K562 (cell line): ENCODE results near the gene PSMC2. TPM values are rescaled to one million over a fixed set of nuclear protein-coding genes. Genes with fewer than 3 reads are reported as not detected.
A peak's percentile ranks its signal among the peaks of the same experiment; 100 is the strongest.

Experiments used
- ATAC-seq: fragments of 200-7000 bp; cut with Tn5 transposase; 3 replicates; pipeline ENCODE4 v1.9.1; 2020; ENCODE audit warnings: moderate library complexity
- BruUV-seq: library from RNA; stranded (reverse); fragments of 400-500 nt; replicated peaks from 2 replicates; lab custom pipeline; 2021; lab: Mats Ljungman, UMichigan
- CTCF ChIA-PET: fragments of 300-600 bp; formaldehyde crosslinking; extraction: SDS; loops from one replicate; lab custom pipeline; 2021; ENCODE audit warnings: low intra/inter-chr PET ratio; lab: Yijun Ruan, JAX
- POLR2A ChIA-PET: fragments of 300-600, 350-650 bp; sonication (Branson Sonifier 250); formaldehyde crosslinking; extraction: SDS; loops from one replicate; lab custom pipeline; 2021; ENCODE audit warnings: antibody characterized with exemption, inconsistent platforms; lab: Yijun Ruan, JAX
- DNase-seq, 4 experiments: peaks; one replicate each; pipeline versions ENCODE4 v3.0.0 to v3.0.0-alpha.2; 2011 to 2018; ENCODE audit warnings: low spot score in 3 of 4, mixed read lengths in 3 of 4; ENCODE audit errors: extremely low read depth in 1 of 4
- FAIRE-seq: peaks from 2 replicates; lab custom pipeline; 2011; peaks lifted over from hg19 to GRCh38; lab: Jason Lieb, UNC
- H2AFZ ChIP-seq: 2 replicates; pipeline ENCODE4 v1.6.0; 2011; ENCODE audit warnings: low read depth, low read length, control low read depth, inconsistent platforms
- H3K27ac ChIP-seq: fragments of 200-600 bp; 3 replicates; pipeline ENCODE4 v1.8.0; 2011; ENCODE audit warnings: low read depth, mild to moderate bottlenecking, control low read depth, inconsistent platforms, low read length, moderate library complexity, mixed read lengths; ENCODE audit errors: extremely low read depth
- H3K27me3 ChIP-seq, 2 experiments: fragments of 300-600 bp in 1 of 2; 2 replicates in 1 of 2; 3 replicates in 1 of 2; pipeline versions ENCODE4 v1.6.0 to v1.8.0; 2011; ENCODE audit warnings: inconsistent platforms in 2 of 2, low read length in 2 of 2, mild to moderate bottlenecking in 1 of 2, mixed read lengths in 1 of 2, moderate library complexity in 1 of 2; ENCODE audit not compliant: control insufficient read depth in 2 of 2, insufficient read depth in 2 of 2
- H3K36me3 ChIP-seq: fragments of 300-600 bp; 3 replicates; pipeline ENCODE4 v1.8.0; 2011; ENCODE audit warnings: mild to moderate bottlenecking, low read length, inconsistent platforms; ENCODE audit not compliant: control insufficient read depth, insufficient read depth
- H3K4me1 ChIP-seq, 2 experiments: fragments of 200-600 bp in 1 of 2; replicated peaks in 1 of 2; 2 replicates in 1 of 2; 3 replicates in 1 of 2; pipeline versions ENCODE4 v1.5.1 to v1.8.0; 2011; ENCODE audit warnings: inconsistent platforms in 2 of 2, low read length in 2 of 2, mild to moderate bottlenecking in 1 of 2, mixed read lengths in 1 of 2, moderate library complexity in 1 of 2; ENCODE audit not compliant: control insufficient read depth in 2 of 2, insufficient read depth in 2 of 2
- H3K4me2 ChIP-seq: 2 replicates; pipeline ENCODE4 v1.6.1; 2011; ENCODE audit warnings: low read length, control low read depth, inconsistent platforms, mixed read lengths; ENCODE audit not compliant: insufficient read depth
- H3K4me3 ChIP-seq: fragments of 200-600 bp; sonication (generic), shearing (Covaris generic); 2 replicates; pipeline ENCODE4 v1.5.1; 2016; ENCODE audit warnings: control low read depth, inconsistent platforms
- H3K79me2 ChIP-seq: fragments of 200-600 bp; 3 replicates; pipeline ENCODE4 v1.8.0; 2011; ENCODE audit warnings: low read length, inconsistent platforms; ENCODE audit not compliant: control insufficient read depth, insufficient read depth
- H3K9ac ChIP-seq, 2 experiments: 2 replicates each; pipeline versions ENCODE4 v1.6.0 to v1.6.1; 2011; ENCODE audit warnings: low read depth in 2 of 2, low read length in 2 of 2, control low read depth in 1 of 2, inconsistent platforms in 1 of 2, mild to moderate bottlenecking in 1 of 2, mixed read lengths in 1 of 2; ENCODE audit not compliant: insufficient read depth in 1 of 2
- H3K9me1 ChIP-seq: one replicate; pipeline ENCODE4 v1.6.0; 2011; ENCODE audit warnings: inconsistent platforms, mild to moderate bottlenecking, low read length, moderate library complexity; ENCODE audit not compliant: control insufficient read depth, insufficient read depth
- H3K9me3 ChIP-seq: replicated peaks from 2 replicates; pipeline ENCODE4 v1.5.1; 2011; ENCODE audit warnings: low read depth, low read length, inconsistent platforms; ENCODE audit not compliant: control insufficient read depth, insufficient read depth
- H4K20me1 ChIP-seq: replicated peaks from 2 replicates; pipeline ENCODE4 v1.6.1; 2011; ENCODE audit warnings: low read length, inconsistent platforms, mixed read lengths; ENCODE audit not compliant: control insufficient read depth, insufficient read depth
- DNMT1 ChIP-seq: fragments of 450-650 bp; IDR thresholded peaks from 2 replicates; pipeline ENCODE4 v1.6.1; 2016; ENCODE audit warnings: antibody characterized with exemption, mild to moderate bottlenecking
- HCFC1 ChIP-seq: IDR thresholded peaks from 2 replicates; pipeline ENCODE4 v1.6.1; 2012; ENCODE audit warnings: low read depth, low read length, improper control_type of control experiment
- HDAC8 ChIP-seq: fragments of 450-650 bp; IDR thresholded peaks from 2 replicates; pipeline ENCODE4 v1.6.1; 2016; ENCODE audit warnings: mild to moderate bottlenecking, missing genetic modification characterization, moderate library complexity, missing compliant biosample characterization
- HNRNPL ChIP-seq: fragments of 200-400 bp; formaldehyde crosslinking; IDR thresholded peaks from 2 replicates; pipeline ENCODE4 v1.6.1; 2017; ENCODE audit warnings: low read depth, mild to moderate bottlenecking, low read length
- SAFB ChIP-seq: fragments of 200-400 bp; formaldehyde crosslinking; IDR thresholded peaks from 2 replicates; pipeline ENCODE4 v1.6.1; 2017; ENCODE audit warnings: low read depth, low read length, borderline replicate concordance
- SPI1 ChIP-seq: IDR thresholded peaks from 2 replicates; pipeline ENCODE4 v1.6.1; 2011; ENCODE audit warnings: low read depth, low read length, control low read depth, borderline replicate concordance
- WGBS: fragments of 100-300 bp; shearing (Covaris generic); methylation state at CpG from one replicate; pipeline ENCODE4 v1.1.6; 2016; ENCODE audit warnings: low coverage, mixed read lengths; ENCODE audit not compliant: insufficient coverage; ENCODE audit errors: missing lambda C conversion rate; 5-methylcytosine and 5-hydroxymethylcytosine counted together
- in situ Hi-C: fragments of 300-500 bp; cut with MboI; formaldehyde crosslinking; loops from 4 replicates; pipeline ENCODE4 v1.15.0; 2018; ENCODE audit warnings: inconsistent platforms, mixed read lengths
- intact Hi-C: fragments of 100-400 bp; cut with micrococcal nuclease; formaldehyde crosslinking; loops from 2 replicates; pipeline ENCODE4 v1.14.2; 2022
- polyA plus RNA-seq, 8 experiments: library from polyadenylated mRNA; depleted of rRNA in 4 of 8; stranded (reverse) in 5 of 8; unstranded in 3 of 8; fragments of >200 nt; fragmentation: Nextera tagmentation in 2 of 8; fragmentation: Illumina TruSeq in 1 of 8; extraction: Ambion mirVana in 2 of 8; extraction: Trizol in 1 of 8; gene quantifications; 2 replicates each; pipeline versions ENCODE4 v1.2.1 to v1.2.3, GENCODE V29; 2011 to 2014; ENCODE audit warnings: inconsistent platforms in 1 of 8, missing spikeins in 1 of 8
- total RNA-seq, 7 experiments: library from RNA; depleted of rRNA in 6 of 7; stranded (reverse); fragments of >200 nt in 6 of 7; fragmentation: Illumina TruSeq in 2 of 7; extraction: Trizol in 2 of 7; gene quantifications; 2 replicates each; pipeline versions ENCODE4 v1.2.1 to v1.2.3, GENCODE V29; 2011 to 2021; ENCODE audit warnings: low replicate concordance in 1 of 7
- TF ChIP-seq, protein P1 (sequence below): sonication (generic); formaldehyde crosslinking; IDR thresholded peaks from 2 replicates; pipeline ENCODE4 v1.8.1; 2023; ENCODE audit warnings: missing genetic modification reagents, mild to moderate bottlenecking, borderline replicate concordance
- TF ChIP-seq, protein P2 (sequence below), 2 experiments: fragments of 450-650 bp; formaldehyde crosslinking in 1 of 2; IDR thresholded peaks; 2 replicates each; pipeline versions ENCODE4 v1.4.0 to v1.6.1; 2014 to 2020; ENCODE audit warnings: mild to moderate bottlenecking in 2 of 2, borderline replicate concordance in 1 of 2, low read depth in 1 of 2

Gene PSMC2
- total and polyA plus RNA-seq, 9 of the 15 experiments (the other 6 are each of a cell fraction or from before 2014, with no cell fraction given): 316 to 1,105 (median 511) TPM

GRCh38 chr7:103391976-103392375 lies 44.5 kb downstream of the PSMC2 start (continued):
- TF ChIP-seq, protein P1, sequence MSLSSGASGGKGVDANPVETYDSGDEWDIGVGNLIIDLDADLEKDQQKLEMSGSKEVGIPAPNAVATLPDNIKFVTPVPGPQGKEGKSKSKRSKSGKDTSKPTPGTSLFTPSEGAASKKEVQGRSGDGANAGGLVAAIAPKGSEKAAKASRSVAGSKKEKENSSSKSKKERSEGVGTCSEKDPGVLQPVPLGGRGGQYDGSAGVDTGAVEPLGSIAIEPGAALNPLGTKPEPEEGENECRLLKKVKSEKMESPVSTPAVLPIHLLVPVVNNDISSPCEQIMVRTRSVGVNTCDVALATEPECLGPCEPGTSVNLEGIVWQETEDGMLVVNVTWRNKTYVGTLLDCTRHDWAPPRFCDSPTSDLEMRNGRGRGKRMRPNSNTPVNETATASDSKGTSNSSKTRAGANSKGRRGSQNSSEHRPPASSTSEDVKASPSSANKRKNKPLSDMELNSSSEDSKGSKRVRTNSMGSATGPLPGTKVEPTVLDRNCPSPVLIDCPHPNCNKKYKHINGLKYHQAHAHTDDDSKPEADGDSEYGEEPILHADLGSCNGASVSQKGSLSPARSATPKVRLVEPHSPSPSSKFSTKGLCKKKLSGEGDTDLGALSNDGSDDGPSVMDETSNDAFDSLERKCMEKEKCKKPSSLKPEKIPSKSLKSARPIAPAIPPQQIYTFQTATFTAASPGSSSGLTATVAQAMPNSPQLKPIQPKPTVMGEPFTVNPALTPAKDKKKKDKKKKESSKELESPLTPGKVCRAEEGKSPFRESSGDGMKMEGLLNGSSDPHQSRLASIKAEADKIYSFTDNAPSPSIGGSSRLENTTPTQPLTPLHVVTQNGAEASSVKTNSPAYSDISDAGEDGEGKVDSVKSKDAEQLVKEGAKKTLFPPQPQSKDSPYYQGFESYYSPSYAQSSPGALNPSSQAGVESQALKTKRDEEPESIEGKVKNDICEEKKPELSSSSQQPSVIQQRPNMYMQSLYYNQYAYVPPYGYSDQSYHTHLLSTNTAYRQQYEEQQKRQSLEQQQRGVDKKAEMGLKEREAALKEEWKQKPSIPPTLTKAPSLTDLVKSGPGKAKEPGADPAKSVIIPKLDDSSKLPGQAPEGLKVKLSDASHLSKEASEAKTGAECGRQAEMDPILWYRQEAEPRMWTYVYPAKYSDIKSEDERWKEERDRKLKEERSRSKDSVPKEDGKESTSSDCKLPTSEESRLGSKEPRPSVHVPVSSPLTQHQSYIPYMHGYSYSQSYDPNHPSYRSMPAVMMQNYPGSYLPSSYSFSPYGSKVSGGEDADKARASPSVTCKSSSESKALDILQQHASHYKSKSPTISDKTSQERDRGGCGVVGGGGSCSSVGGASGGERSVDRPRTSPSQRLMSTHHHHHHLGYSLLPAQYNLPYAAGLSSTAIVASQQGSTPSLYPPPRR (CRISPR knock-in tag): no peak
- TF ChIP-seq HDAC8 (tag): no peak
- TF ChIP-seq HNRNPL: no peak
- no peak for TF ChIP-seq SPI1
- TF ChIP-seq SAFB: no peak

DNA sequence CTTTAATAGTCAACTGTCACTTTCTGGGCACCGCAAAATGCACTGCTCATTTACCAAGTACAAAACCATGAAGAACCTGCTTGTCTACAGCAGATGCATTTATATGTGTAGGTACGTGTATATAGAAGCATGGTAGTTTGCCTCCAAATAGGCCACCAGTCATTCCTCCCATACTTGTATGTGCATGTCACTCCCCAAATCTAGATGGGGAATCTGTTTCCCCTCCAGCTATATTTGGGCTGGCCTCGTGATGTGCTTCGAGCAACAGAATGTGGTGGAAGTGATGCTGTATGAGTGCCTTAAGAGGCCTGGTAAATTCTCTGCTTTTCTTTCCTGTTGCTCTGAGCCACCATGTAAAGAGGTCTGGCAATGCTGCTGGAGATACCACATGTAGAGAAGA lies 47.1 kb downstream of the PSMC2 start:
- FAIRE-seq: no peak
- Histone ChIP-seq H3K4me3 (no peak overlapping the region), H3K9me3 (no peaks in the 10 kb centered on the region), H2AFZ (no peak overlapping the region), H3K9me1 (no peaks in the 10 kb centered on the region), H3K79me2 (no peaks in the 10 kb centered on the region), H3K4me1 (peaks cover 3 to 4% of the 10 kb centered on the region in 2 experiments; a peak in 2 of 5 replicates), H3K27ac (no peak overlapping the region), H3K4me2 (no peak overlapping the region), H4K20me1 (no peaks in the 10 kb centered on the region), H3K9ac (no peak overlapping the region), H3K27me3 (peaks cover 2% of the 10 kb centered on the region in 2 experiments; a peak in 2 of 5 replicates), H3K36me3 (no peaks in the 10 kb centered on the region)
- ChIA-PET CTCF (no interaction called here), POLR2A (no interaction called here)
- peak; percentile 40 for ATAC-seq
- intact Hi-C loops: no loop called here
- no peak for DNase-seq
- WGBS: 26% methylated on average over 4 of the region's 4 CpGs
- in situ Hi-C loops: no loop called here
- BruUV-seq: no TSS peak
- TF ChIP-seq, protein P2, sequence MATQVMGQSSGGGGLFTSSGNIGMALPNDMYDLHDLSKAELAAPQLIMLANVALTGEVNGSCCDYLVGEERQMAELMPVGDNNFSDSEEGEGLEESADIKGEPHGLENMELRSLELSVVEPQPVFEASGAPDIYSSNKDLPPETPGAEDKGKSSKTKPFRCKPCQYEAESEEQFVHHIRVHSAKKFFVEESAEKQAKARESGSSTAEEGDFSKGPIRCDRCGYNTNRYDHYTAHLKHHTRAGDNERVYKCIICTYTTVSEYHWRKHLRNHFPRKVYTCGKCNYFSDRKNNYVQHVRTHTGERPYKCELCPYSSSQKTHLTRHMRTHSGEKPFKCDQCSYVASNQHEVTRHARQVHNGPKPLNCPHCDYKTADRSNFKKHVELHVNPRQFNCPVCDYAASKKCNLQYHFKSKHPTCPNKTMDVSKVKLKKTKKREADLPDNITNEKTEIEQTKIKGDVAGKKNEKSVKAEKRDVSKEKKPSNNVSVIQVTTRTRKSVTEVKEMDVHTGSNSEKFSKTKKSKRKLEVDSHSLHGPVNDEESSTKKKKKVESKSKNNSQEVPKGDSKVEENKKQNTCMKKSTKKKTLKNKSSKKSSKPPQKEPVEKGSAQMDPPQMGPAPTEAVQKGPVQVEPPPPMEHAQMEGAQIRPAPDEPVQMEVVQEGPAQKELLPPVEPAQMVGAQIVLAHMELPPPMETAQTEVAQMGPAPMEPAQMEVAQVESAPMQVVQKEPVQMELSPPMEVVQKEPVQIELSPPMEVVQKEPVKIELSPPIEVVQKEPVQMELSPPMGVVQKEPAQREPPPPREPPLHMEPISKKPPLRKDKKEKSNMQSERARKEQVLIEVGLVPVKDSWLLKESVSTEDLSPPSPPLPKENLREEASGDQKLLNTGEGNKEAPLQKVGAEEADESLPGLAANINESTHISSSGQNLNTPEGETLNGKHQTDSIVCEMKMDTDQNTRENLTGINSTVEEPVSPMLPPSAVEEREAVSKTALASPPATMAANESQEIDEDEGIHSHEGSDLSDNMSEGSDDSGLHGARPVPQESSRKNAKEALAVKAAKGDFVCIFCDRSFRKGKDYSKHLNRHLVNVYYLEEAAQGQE (IDR thresholded peaks at IDR 0.05; ENCODE audit: borderline replicate concordance): no peak
- TF ChIP-seq, protein P2 (CRISPR knock-in tag; IDR thresholded peaks at IDR 0.05; ENCODE audit: low read depth): no peak
- TF ChIP-seq HCFC1 (no peak), DNMT1 (no peak)
